HepG2 (cell line): ENCODE measurements around the gene VWCE. TPM values are rescaled to one million over a fixed set of nuclear protein-coding genes. Genes with fewer than 3 reads are reported as not detected.
A peak's percentile ranks its signal among the peaks of the same experiment; 100 is the strongest.

Experiments used
- GMEB1 ChIP-seq: sonication (generic); formaldehyde crosslinking; IDR thresholded peaks from 2 replicates; pipeline ENCODE4 v1.5.1; 2020; ENCODE audit warnings: missing genetic modification reagents, mild to moderate bottlenecking, borderline replicate concordance
- GTF2F1 ChIP-seq: fragments of 150-350 bp; IDR thresholded peaks from 2 replicates; pipeline ENCODE4 v1.6.1; 2014; ENCODE audit warnings: low read length
- HNRNPK ChIP-seq: fragments of 200-400 bp; formaldehyde crosslinking; IDR thresholded peaks from 2 replicates; pipeline ENCODE4 v1.6.1; 2018; ENCODE audit warnings: low read length, low read depth, moderate library complexity, mild to moderate bottlenecking; ENCODE audit not compliant: poor library complexity, severe bottlenecking
- NFE2L2 ChIP-seq: fragments of 150-350 bp; IDR thresholded peaks from 2 replicates; pipeline ENCODE4 v1.6.1; 2014; ENCODE audit warnings: low read length
- NR0B2 ChIP-seq: sonication (generic); formaldehyde crosslinking; IDR thresholded peaks from 2 replicates; pipeline ENCODE4 v1.4.0; 2020; ENCODE audit warnings: mild to moderate bottlenecking, missing genetic modification reagents
- POLR2G ChIP-seq: fragments of 200-400 bp; formaldehyde crosslinking; IDR thresholded peaks from 2 replicates; pipeline ENCODE4 v1.6.1; 2018; ENCODE audit warnings: mild to moderate bottlenecking, low read depth, low read length, moderate library complexity
- RNF219 ChIP-seq: sonication (generic); formaldehyde crosslinking; IDR thresholded peaks from 2 replicates; pipeline ENCODE4 v1.5.0; 2020; ENCODE audit warnings: mild to moderate bottlenecking, missing genetic modification reagents
- SKIL ChIP-seq: sonication (generic); formaldehyde crosslinking; IDR thresholded peaks from 2 replicates; pipeline ENCODE4 v1.8.0; 2022; ENCODE audit warnings: missing genetic modification reagents, mild to moderate bottlenecking, moderate library complexity, borderline replicate concordance
- TCF12 ChIP-seq, 2 experiments: fragments of 450-650 bp in 1 of 2; sonication (generic) in 1 of 2; formaldehyde crosslinking in 1 of 2; IDR thresholded peaks; 2 replicates each; pipeline versions ENCODE4 v1.6.1 to v1.8.0; 2017 to 2022; ENCODE audit warnings: antibody characterized with exemption in 1 of 2, mild to moderate bottlenecking in 1 of 2, missing genetic modification reagents in 1 of 2, moderate library complexity in 1 of 2
- TCF7 ChIP-seq: sonication (generic); IDR thresholded peaks from 2 replicates; pipeline ENCODE4 v1.6.1; 2016; ENCODE audit warnings: antibody characterized with exemption, low read depth
- ZBTB33 ChIP-seq: sonication (generic); formaldehyde crosslinking; IDR thresholded peaks from 2 replicates; pipeline ENCODE4 v1.4.0; 2020; ENCODE audit warnings: missing genetic modification reagents
- ZNF225 ChIP-seq: sonication (generic); formaldehyde crosslinking; IDR thresholded peaks from 2 replicates; pipeline ENCODE4 v1.4.0; 2020; ENCODE audit warnings: mild to moderate bottlenecking, missing genetic modification reagents
- ZNF605 ChIP-seq: sonication (generic); formaldehyde crosslinking; IDR thresholded peaks from 2 replicates; pipeline ENCODE4 v1.8.0; 2022; ENCODE audit warnings: mild to moderate bottlenecking, missing genetic modification reagents
- ZNF776 ChIP-seq: sonication (generic); formaldehyde crosslinking; IDR thresholded peaks from 2 replicates; pipeline ENCODE4 v1.4.0; 2020; ENCODE audit warnings: mild to moderate bottlenecking, missing genetic modification reagents
- polyA plus RNA-seq, 8 experiments: library from polyadenylated mRNA; depleted of rRNA in 3 of 8; stranded (reverse) in 7 of 8; unstranded in 1 of 8; fragments of >200 nt; fragmentation: Illumina TruSeq in 4 of 8; extraction: Trizol in 4 of 8; gene quantifications; 2 replicates each; pipeline versions ENCODE4 v1.2.1 to v1.2.3, GENCODE V29; 2011 to 2016; ENCODE audit warnings: low read depth in 4 of 8, missing spikeins in 1 of 8, mixed read lengths in 1 of 8; ENCODE audit not compliant: insufficient read depth in 1 of 8
- total RNA-seq, 5 experiments: library from RNA; depleted of rRNA; stranded (reverse); fragments of >200 nt; fragmentation: Illumina TruSeq; extraction: Trizol; gene quantifications; 2 replicates each; pipeline ENCODE4 v1.2.3, GENCODE V29; 2016; ENCODE audit warnings: low read depth in 1 of 5
- TF ChIP-seq, protein P1 (sequence below): IDR thresholded peaks from 2 replicates; pipeline ENCODE4 v1.6.1; 2016
- TF ChIP-seq, protein P2 (sequence below): sonication (generic); formaldehyde crosslinking; conservative IDR thresholded peaks from 2 replicates; pipeline ENCODE4 v1.8.0; 2022; ENCODE audit warnings: mild to moderate bottlenecking, moderate library complexity, missing genetic modification reagents

The VWCE gene
- total and polyA plus RNA-seq, 2 of the 13 experiments (the other 11 are each of a cell fraction or from before 2014, with no cell fraction given), result 27.6 to 58.3 TPM

GRCh38 chr11:61267437-61267841 lies 27.7 kb downstream of the VWCE start (continued):
- TF ChIP-seq RNF219, result no peak
- no peak for TF ChIP-seq GMEB1 (CRISPR knock-in tag)
- no peak for TF ChIP-seq SKIL
- TF ChIP-seq NFE2L2, result no peak
- no peak for TF ChIP-seq HNRNPK
- no peak for TF ChIP-seq TCF7
- no peak for TF ChIP-seq ZNF776 (CRISPR knock-in tag)
- TF ChIP-seq ZNF225 (CRISPR knock-in tag), result no peak
- TF ChIP-seq ZBTB33 (CRISPR knock-in tag), result peak; percentile 97
- TF ChIP-seq POLR2G, result no peak; the same call in 1 of the 2 replicates
- TF ChIP-seq NR0B2 (CRISPR knock-in tag), result no peak
- TF ChIP-seq, protein P1, sequence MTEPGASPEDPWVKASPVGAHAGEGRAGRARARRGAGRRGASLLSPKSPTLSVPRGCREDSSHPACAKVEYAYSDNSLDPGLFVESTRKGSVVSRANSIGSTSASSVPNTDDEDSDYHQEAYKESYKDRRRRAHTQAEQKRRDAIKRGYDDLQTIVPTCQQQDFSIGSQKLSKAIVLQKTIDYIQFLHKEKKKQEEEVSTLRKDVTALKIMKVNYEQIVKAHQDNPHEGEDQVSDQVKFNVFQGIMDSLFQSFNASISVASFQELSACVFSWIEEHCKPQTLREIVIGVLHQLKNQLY (CRISPR knock-in tag), result peak; percentile 63; the same call in 1 of the 2 replicates
- TF ChIP-seq ZNF605 (CRISPR knock-in tag), result no peak
- no peak for TF ChIP-seq TCF12 (IDR thresholded peaks at IDR 0.05)
- TF ChIP-seq TCF12 (CRISPR knock-in tag; IDR thresholded peaks at IDR 0.05), result no peak
- TF ChIP-seq, protein P2, sequence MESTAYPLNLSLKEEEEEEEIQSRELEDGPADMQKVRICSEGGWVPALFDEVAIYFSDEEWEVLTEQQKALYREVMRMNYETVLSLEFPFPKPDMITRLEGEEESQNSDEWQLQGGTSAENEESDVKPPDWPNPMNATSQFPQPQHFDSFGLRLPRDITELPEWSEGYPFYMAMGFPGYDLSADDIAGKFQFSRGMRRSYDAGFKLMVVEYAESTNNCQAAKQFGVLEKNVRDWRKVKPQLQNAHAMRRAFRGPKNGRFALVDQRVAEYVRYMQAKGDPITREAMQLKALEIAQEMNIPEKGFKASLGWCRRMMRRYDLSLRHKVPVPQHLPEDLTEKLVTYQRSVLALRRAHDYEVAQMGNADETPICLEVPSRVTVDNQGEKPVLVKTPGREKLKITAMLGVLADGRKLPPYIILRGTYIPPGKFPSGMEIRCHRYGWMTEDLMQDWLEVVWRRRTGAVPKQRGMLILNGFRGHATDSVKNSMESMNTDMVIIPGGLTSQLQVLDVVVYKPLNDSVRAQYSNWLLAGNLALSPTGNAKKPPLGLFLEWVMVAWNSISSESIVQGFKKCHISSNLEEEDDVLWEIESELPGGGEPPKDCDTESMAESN (CRISPR knock-in tag), result no peak
- TF ChIP-seq GTF2F1, result no peak
